HG03135 (cell line): ENCODE results near the gene ST6GALNAC5.

ENCODE experiments used
- ATAC-seq: cut with Tn5 transposase; IDR thresholded peaks from one replicate; pipeline ENCODE4 v1.9.1; 2021; ENCODE audit warnings: mild to moderate bottlenecking, moderate library complexity; ENCODE audit not compliant: unreplicated experiment

ST6GALNAC5 gene

DNA sequence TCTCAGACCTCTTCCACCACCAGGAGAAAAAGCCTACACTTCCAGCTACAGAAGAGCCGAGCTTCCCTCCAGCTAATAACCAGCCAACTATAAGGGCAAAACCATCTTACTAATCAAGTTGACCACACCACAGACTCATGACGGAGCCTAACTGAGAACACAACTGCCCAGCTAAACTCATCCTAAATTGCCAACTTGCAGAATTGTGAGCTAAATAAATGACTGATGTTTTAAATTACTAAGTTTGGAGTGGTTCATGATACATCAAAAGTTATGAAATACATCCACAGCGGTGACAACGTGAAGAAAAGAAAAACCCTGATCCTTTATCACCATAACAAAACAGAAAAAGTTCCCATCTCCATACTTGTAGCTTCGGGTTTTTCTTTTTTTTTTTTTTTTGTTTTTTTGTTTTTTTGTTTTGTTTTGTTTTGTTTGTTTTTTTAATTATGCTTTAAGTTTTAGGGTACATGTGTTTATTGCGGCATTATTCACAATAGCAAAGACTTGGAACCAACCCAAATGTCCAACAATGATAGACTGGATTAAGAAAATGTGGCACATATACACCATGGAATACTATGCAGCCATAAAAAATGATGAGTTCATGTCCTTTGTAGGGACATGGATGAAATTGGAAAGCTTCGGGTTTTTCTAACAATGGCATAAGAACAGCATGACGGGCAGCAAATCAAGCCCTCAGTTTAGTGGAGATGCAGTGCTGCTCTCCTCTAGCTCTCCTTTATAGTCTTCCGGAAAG, 229.4 kb downstream of the ST6GALNAC5 start:
- no peak for ATAC-seq

DNA sequence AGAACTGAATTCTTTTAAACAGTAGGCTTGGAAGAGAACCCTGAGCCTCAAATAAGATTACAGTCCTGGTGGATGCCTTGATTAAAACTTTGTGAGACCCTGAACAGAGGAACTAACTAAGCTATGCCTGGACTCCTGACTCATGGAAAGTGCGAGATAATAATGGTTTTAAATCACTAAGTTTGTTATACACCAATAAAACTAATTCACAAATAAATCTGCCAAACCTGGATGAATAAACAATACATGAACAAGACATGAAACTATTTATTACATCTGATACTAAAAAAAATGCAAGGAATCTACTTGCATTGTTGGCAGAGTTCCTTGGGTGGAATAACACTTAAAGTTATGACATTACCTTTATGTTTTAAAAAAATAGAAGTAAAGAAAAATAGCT, 233.6 kb downstream of the ST6GALNAC5 start:
- ATAC-seq: no peak

DNA sequence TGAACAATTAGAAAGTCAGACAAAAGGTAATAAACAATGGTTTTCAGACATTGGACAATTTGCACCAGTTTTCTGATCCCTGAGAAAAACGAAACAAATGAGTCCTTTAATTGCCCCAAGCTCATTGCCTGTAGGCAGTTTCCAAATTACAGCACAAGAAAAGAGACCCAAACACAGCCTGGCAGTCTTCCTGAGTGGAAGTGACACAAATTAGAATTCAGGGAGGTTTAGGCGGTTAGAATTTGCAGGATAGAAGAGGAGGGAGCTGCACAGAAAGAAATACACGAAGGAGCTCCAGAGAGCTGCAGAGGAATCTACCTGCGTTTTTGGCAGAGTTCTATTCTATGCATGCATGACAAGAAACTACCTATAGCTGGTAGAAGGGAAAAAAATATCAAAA, 236.2 kb downstream of the ST6GALNAC5 start:
- ATAC-seq: no peak

DNA sequence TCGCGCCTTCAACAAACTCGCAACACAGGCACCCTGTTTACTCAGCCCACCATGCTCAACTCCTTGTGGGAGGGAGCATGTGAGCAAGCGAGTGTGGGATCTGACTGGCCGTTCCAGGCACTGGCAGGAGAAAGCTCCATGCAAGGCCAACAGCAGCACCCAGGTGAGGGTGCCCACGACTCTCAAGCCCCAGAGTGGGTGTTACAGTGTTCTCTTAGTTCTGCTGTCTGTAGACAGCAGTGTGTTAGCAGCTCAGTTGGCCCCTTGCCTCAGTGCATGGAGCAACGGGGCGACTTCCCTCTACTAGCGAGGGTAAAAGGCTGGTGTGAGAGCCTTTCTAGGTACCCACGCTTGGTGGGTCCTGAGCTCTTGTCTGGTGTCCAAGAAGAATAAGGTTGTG, 237.4 kb downstream of the ST6GALNAC5 start:
- ATAC-seq: no peak
